Measurements from ENCODE around the gene FOCAD. TPM values are rescaled to one million over a fixed set of nuclear protein-coding genes. Genes with fewer than 3 reads are reported as not detected.

The FOCAD gene
- total and polyA plus RNA-seq, 2 of the 8 experiments (the other 6 are each of a cell fraction or from before 2014, with no cell fraction given): 22.0 to 38.4 TPM

- Histone ChIP-seq H2BK120ac (replicated peaks; ENCODE audit: low read depth, low read length) (no peak overlapping the region), H2AFZ (ENCODE audit: low read length) (no peak overlapping the region), H3K23ac (ENCODE audit: insufficient read length) (no peak overlapping the region), H3K4me3 (ENCODE audit: extremely low read depth in 1 of 4, insufficient read depth in 2 of 4, low read depth in 3 of 4, low read length in 4 of 4) (no peak overlapping the region), H2BK15ac (ENCODE audit: low read length) (no peak overlapping the region), H2AK5ac (ENCODE audit: low read depth, low read length) (no peak overlapping the region), H3K4me1 (replicated peaks in 1 of 4; ENCODE audit: control insufficient read depth in 3 of 4, insufficient read depth in 4 of 4, low read length in 3 of 4) (peaks cover 0 to 2% (median 0%) of the 10 kb centered on the region in 4 experiments; a peak in 1 of 7 replicates), H2BK5ac (ENCODE audit: low read depth, low read length) (no peak overlapping the region), H3K79me2 (ENCODE audit: control insufficient read depth in 1 of 2, insufficient read depth in 2 of 2, low read length in 2 of 2) (peaks cover 0 to 33% of the 10 kb centered on the region in 2 experiments; a peak in 2 of 4 replicates), H2BK12ac (ENCODE audit: low read depth, low read length) (no peak overlapping the region), H3K14ac (ENCODE audit: insufficient read length) (no peak overlapping the region), H3K36me3 (ENCODE audit: control insufficient read depth in 2 of 4, insufficient read depth in 4 of 4, low read length in 3 of 4) (no peaks in the 10 kb centered on the region; a peak in 1 of 8 replicates), H3K56ac (replicated peaks; ENCODE audit: insufficient read length, low read depth, low read length) (no peak overlapping the region), H3K27ac (ENCODE audit: low read depth, low read length) (no peak overlapping the region), H3K18ac (ENCODE audit: extremely low read depth, low read length) (no peak overlapping the region), H3K9ac (replicated peaks in 1 of 4; ENCODE audit: extremely low read depth in 1 of 4, low read depth in 3 of 4, low read length in 3 of 4) (no peak overlapping the region), H3K4me2 (ENCODE audit: insufficient read depth in 1 of 2, low read depth in 2 of 2, low read length in 2 of 2) (no peak overlapping the region), H2BK20ac (ENCODE audit: low read length) (no peak overlapping the region), H4K20me1 (replicated peaks in 1 of 2; ENCODE audit: control insufficient read depth in 1 of 2, insufficient read depth in 2 of 2, low read length in 2 of 2) (no peaks in the 10 kb centered on the region), H3K4ac (replicated peaks; ENCODE audit: insufficient read length, low read depth, low read length) (no peak overlapping the region), H3K23me2 (ENCODE audit: low read depth, low read length) (no peaks in the 10 kb centered on the region; the same call in 1 of the 2 replicates), H4K91ac (replicated peaks; ENCODE audit: insufficient read length, low read length) (no peak overlapping the region), H3K27me3 (replicated peaks in 1 of 4; ENCODE audit: control insufficient read depth in 3 of 4, extremely low read depth in 1 of 4, insufficient read depth in 3 of 4, low read length in 3 of 4) (no peaks in the 10 kb centered on the region), H4K5ac (ENCODE audit: insufficient read length, low read depth, low read length) (no peak overlapping the region), H4K8ac (ENCODE audit: extremely low read depth, insufficient read depth, low read length) (no peak overlapping the region), H3K9me3 (ENCODE audit: insufficient read depth in 2 of 2, low read depth in 1 of 2, low read length in 1 of 2) (no peaks in the 10 kb centered on the region), H3K79me1 (ENCODE audit: low read depth, low read length) (no peaks in the 10 kb centered on the region; the same call in 1 of the 2 replicates)
- ChIA-PET CTCF (ENCODE audit: partially characterized antibody) (interaction anchor here (0.8 to 1.7 kb wide), 3 partner anchors 8 to 147 kb away, joined by 3 to 4 read pairs (median 3); no protein-coding TSS in a partner anchor), POLR2A (ENCODE audit: partially characterized antibody) (interaction anchor here (0.6 to 3.2 kb wide), 5 partner anchors 9 to 22 kb away, joined by 3 to 22 read pairs (median 7); partner anchors contain the start of gene FOCAD)
- WGBS, 2 experiments (ENCODE audit: extremely low coverage in 1 of 2, insufficient coverage in 1 of 2, insufficient read length in 1 of 2, insufficient replicate concordance in 2 of 2, low coverage in 1 of 2, low lambda C conversion rate in 2 of 2, missing lambda C conversion rate in 1 of 2): 94% methylated on average over 4 of the region's 4 CpGs; no CpG with 5 or more reads in 1 of the 2 experiments
- FAIRE-seq (no peak), DNase-seq (ENCODE audit: low read depth in 1 of 2, low spot score in 2 of 2) (no peak)
- TF ChIP-seq EZH2 (IDR thresholded peaks at IDR 0.05; ENCODE audit: low read depth, low read length, severe bottlenecking) (no peak), RFX5 (IDR thresholded peaks at IDR 0.05; ENCODE audit: borderline replicate concordance, low read depth, low read length) (no peak), MAX (IDR thresholded peaks at IDR 0.05) (no peak), GABPA (IDR thresholded peaks at IDR 0.05; ENCODE audit: borderline replicate concordance, insufficient read depth, low read length) (no peak), CREB1 (IDR thresholded peaks at IDR 0.05) (no peak)
Measured at GRCh38 chr9:20671635-20672034, 12.4 kb upstream of the FOCAD start.

Measured in H1 (cell line).